Smooth muscle cell (in vitro differentiated cells): ENCODE data around the gene SLC12A6. TPM values are rescaled to one million over a fixed set of nuclear protein-coding genes. Genes with fewer than 3 reads are reported as not detected.
"Not testable (repeated sequence)": the region's sequence is repeated elsewhere in the genome, so short reads cannot be mapped to it uniquely, and the experiment has no call there.

Experiments
- DNase-seq: peaks from one replicate; lab custom pipeline; 2025; ENCODE audit not compliant: unreplicated experiment; lab: John Stamatoyannopoulos, UW
- H2AFZ ChIP-seq: fragments of 200-600 bp; sonication (generic); 2 replicates; pipeline ENCODE4 v1.6.0; 2016; ENCODE audit warnings: antibody characterized with exemption, low read depth, mild to moderate bottlenecking
- H3F3A ChIP-seq: fragments of 200-600 bp; sonication (generic); 2 replicates; pipeline ENCODE4 v1.6.0; 2017; ENCODE audit warnings: antibody characterized with exemption, low read depth
- H3K27ac ChIP-seq: fragments of 200-600 bp; sonication (generic); 2 replicates; pipeline ENCODE4 v1.5.1; 2016; ENCODE audit warnings: low read depth, mild to moderate bottlenecking
- H3K27me3 ChIP-seq: fragments of 200-600 bp; sonication (generic); 2 replicates; pipeline ENCODE4 v1.6.1; 2016; ENCODE audit warnings: low read depth, mild to moderate bottlenecking
- H3K36me3 ChIP-seq: fragments of 200-600 bp; sonication (generic); 2 replicates; pipeline ENCODE4 v1.5.1; 2016; ENCODE audit warnings: low read depth
- H3K4me1 ChIP-seq: fragments of 200-600 bp; sonication (generic); 2 replicates; pipeline ENCODE4 v1.5.1; 2016; ENCODE audit warnings: low read depth
- H3K4me2 ChIP-seq: fragments of 200-600 bp; sonication (generic); 2 replicates; pipeline ENCODE4 v1.6.0; 2016; ENCODE audit warnings: mild to moderate bottlenecking
- H3K4me3 ChIP-seq: fragments of 200-600 bp; sonication (generic); 2 replicates; pipeline ENCODE4 v1.5.1; 2016; ENCODE audit warnings: mild to moderate bottlenecking
- H3K79me2 ChIP-seq: fragments of 200-600 bp; sonication (generic); 2 replicates; pipeline ENCODE4 v1.6.0; 2016; ENCODE audit warnings: low read depth, mild to moderate bottlenecking
- H3K9ac ChIP-seq: fragments of 200-600 bp; sonication (generic); 2 replicates; pipeline ENCODE4 v1.6.0; 2016; ENCODE audit warnings: low read depth
- H3K9me3 ChIP-seq: fragments of 200-600 bp; sonication (generic); replicated peaks from 2 replicates; pipeline ENCODE4 v1.5.1; 2016; ENCODE audit warnings: low read depth
- H4K20me1 ChIP-seq: fragments of 200-600 bp; sonication (generic); 2 replicates; pipeline ENCODE4 v1.6.0; 2016; ENCODE audit warnings: low read depth
- CTCF ChIP-seq: fragments of 200-600 bp; sonication (generic); IDR thresholded peaks from 2 replicates; pipeline ENCODE4 v1.5.1; 2017; ENCODE audit warnings: borderline replicate concordance, mild to moderate bottlenecking, antibody characterized with exemption; ENCODE audit not compliant: insufficient read depth, poor library complexity, severe bottlenecking
- WGBS: methylation state at CpG from one replicate; pipeline ENCODE4 v1.1.7; 2016; ENCODE audit warnings: low lambda C conversion rate; 5-methylcytosine and 5-hydroxymethylcytosine counted together
- polyA plus RNA-seq: library from polyadenylated mRNA; unstranded; fragments of >200 nt; fragmentation: Nextera tagmentation; extraction: Ambion mirVana; gene quantifications from 2 replicates; pipeline ENCODE4 v1.2.1, GENCODE V29; 2016
- total RNA-seq: library from RNA; depleted of rRNA; stranded (reverse); fragments of >200 nt; gene quantifications from 2 replicates; pipeline ENCODE4 v1.2.3, GENCODE V29; 2014

The SLC12A6 gene
- total and polyA plus RNA-seq, 2 experiments from 2014 or later: 3.0 to 11.3 TPM

- DNase-seq: no peak
- 87% methylated on average over 13 of the region's 13 CpGs for WGBS
- no peaks in the 10 kb centered on the region for H3K27me3 ChIP-seq
- no peak overlapping the region for H3K9ac ChIP-seq
- H3K27ac ChIP-seq: no peak overlapping the region
- TF ChIP-seq CTCF: no peak
- no peak overlapping the region for H3K4me3 ChIP-seq
- no peaks in the 10 kb centered on the region for H4K20me1 ChIP-seq
- no peak overlapping the region for H2AFZ ChIP-seq
- no peaks in the 10 kb centered on the region for H3K36me3 ChIP-seq
- H3K79me2 ChIP-seq: no peaks in the 10 kb centered on the region
- H3K4me1 ChIP-seq: no peaks in the 10 kb centered on the region
- no peaks in the 10 kb centered on the region for H3K9me3 ChIP-seq
- H3K4me2 ChIP-seq: no peak overlapping the region
- H3F3A ChIP-seq: no peaks in the 10 kb centered on the region
Observed at GRCh38 chr15:34347951-34348638, 10.5 kb upstream of the SLC12A6 start.

- peak; percentile 71 for DNase-seq
- peak within 1 kb of the TSS; percentile 88 for H3K4me2 ChIP-seq
- no peaks in the 10 kb centered on the region for H3K27me3 ChIP-seq
- peak within 1 kb of the TSS; percentile 88 for H2AFZ ChIP-seq
- TF ChIP-seq CTCF: peak; percentile 98
- peak within 1 kb of the TSS; percentile 87 for H3K9ac ChIP-seq
- H3K27ac ChIP-seq: peak within 1 kb of the TSS; percentile 79
- H4K20me1 ChIP-seq: no peaks in the 10 kb centered on the region
- no peaks in the 10 kb centered on the region for H3K9me3 ChIP-seq
- peaks cover 14% of the 10 kb centered on the region for H3F3A ChIP-seq
- no peaks in the 10 kb centered on the region for H3K36me3 ChIP-seq
- WGBS: 2% methylated on average over 38 of the region's 38 CpGs
- peaks cover 8% of the 10 kb centered on the region for H3K4me1 ChIP-seq
- peaks cover 24% of the 10 kb centered on the region for H3K79me2 ChIP-seq
- peak within 1 kb of the TSS; percentile 70 for H3K4me3 ChIP-seq
Observed at GRCh38 chr15:34342737-34343575, 5.4 kb upstream of the SLC12A6 start, which contains the start of the genes NOP10 and NUTM1. TSS of gene NOP10 (minus strand) at chr15:34343136. CDS start at chr15:34343073, 63 bp downstream. TSS of gene NUTM1 (plus strand) at chr15:34343315. CDS start at chr15:34343697, 382 bp downstream.

GRCh38 chr15:34342213-34342736, 4.7 kb upstream of the SLC12A6 start:
- Histone ChIP-seq H2AFZ (peak overlapping the region; percentile 88), H3K4me3 (peak overlapping the region; percentile 70), H3K79me2 (peaks cover 24% of the 10 kb centered on the region), H3K9ac (peak overlapping the region; percentile 87), H3F3A (peaks cover 14% of the 10 kb centered on the region), H3K27ac (peak overlapping the region; percentile 79), H3K4me2 (peak overlapping the region; percentile 88)
- H3K36me3 ChIP-seq, H3K4me1 ChIP-seq, H3K27me3 ChIP-seq, H3K9me3 ChIP-seq, DNase-seq, H4K20me1 ChIP-seq: not testable (repeated sequence)
- WGBS: 29% methylated on average over 26 of the region's 26 CpGs
